ENCODE data around the gene SLC4A11.

DNA sequence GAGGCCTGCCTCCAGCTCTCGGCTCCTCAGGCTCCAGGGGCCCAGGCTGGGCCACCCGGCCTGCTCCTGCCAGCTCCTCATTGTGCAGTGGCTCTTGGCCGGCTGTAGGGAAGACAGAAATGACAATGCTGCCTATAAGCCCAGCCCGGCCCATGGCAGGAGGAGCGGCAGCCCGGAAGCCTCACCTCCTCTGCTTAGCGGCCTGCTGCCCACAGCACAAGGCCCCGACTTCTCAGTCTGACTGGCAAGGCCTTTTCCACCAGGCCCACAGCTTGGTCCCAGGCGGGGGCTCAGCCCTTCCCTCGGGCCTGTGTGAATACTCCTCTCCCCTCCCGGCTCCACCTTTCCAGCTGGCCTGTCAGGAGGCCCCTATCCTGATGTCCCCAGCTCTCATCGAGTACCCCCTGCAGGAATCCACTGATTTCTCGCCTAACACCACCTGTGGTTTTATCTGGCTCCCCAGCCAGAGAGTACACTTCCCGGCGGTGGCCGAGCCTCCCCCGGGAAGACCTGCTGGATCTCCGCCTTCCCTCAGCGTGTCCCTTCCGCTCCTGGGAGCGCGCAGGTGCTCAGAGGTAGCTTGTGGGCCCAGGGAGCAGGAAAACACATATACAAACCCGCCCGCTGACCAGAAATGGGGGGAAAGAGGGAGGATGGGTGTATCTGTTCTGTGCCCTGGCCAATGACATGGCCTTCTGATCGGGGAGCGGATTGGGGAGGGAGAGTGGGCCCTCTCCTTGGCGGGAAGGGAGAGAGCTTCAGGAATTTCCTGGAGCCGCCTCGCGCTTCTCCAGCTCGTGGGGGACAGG lies 35.5 kb downstream of the SLC4A11 start:
- TF ChIP-seq, protein P1, sequence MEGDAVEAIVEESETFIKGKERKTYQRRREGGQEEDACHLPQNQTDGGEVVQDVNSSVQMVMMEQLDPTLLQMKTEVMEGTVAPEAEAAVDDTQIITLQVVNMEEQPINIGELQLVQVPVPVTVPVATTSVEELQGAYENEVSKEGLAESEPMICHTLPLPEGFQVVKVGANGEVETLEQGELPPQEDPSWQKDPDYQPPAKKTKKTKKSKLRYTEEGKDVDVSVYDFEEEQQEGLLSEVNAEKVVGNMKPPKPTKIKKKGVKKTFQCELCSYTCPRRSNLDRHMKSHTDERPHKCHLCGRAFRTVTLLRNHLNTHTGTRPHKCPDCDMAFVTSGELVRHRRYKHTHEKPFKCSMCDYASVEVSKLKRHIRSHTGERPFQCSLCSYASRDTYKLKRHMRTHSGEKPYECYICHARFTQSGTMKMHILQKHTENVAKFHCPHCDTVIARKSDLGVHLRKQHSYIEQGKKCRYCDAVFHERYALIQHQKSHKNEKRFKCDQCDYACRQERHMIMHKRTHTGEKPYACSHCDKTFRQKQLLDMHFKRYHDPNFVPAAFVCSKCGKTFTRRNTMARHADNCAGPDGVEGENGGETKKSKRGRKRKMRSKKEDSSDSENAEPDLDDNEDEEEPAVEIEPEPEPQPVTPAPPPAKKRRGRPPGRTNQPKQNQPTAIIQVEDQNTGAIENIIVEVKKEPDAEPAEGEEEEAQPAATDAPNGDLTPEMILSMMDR (IDR thresholded peaks at IDR 0.05), result no peak
- TF ChIP-seq POLR2A (IDR thresholded peaks at IDR 0.05), result no peak
